GM11168 (cell line): ENCODE results near the gene ZNF618.

Experiments used
- in situ Hi-C: fragments of 300-500 bp; cut with MboI; formaldehyde crosslinking; loops from one replicate; pipeline ENCODE4 v1.12.0; 2022; ENCODE audit warnings: low sequenced_read_pairs; ENCODE audit not compliant: unreplicated experiment

The ZNF618 gene

DNA sequence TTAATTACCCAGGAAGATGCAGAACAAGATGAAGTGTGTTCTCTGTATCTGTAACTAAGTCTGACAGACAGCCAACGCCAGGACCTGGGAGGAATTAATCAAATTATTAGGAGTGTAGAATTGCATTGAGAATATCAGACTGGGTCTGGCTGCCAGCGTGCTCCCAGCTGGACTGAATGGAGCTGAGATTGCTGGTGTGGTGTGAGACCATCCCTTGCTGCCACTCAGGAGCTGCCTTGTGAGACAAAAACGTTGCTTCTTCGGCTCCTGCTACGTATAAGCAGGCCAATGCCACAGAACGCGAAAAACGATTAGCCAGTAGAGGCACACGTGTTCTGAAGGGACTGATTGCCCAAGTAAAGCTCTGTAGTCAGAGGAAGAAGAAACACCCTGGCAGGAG lies 135.2 kb downstream of the ZNF618 start:
- in situ Hi-C loops = no loop called here

DNA sequence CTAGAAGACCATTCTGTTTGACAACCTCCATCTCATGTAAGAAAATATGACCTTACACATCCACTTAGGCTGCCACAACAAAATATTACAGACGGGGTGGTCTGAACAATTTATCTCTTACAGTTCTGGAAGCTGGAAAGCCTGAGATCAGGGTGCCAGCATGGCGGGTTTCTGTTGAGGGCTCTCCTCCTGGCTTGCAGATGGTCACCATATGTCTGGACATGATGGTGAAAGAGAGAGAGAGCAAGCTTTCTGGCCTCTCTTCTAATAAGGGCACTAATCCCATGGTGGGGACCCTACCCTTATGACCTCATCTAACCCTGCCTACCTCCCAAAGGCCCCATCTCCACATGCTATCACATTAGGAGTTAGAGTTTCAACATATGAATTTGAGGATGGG lies 136.0 kb downstream of the ZNF618 start:
- in situ Hi-C loops = no loop called here

DNA sequence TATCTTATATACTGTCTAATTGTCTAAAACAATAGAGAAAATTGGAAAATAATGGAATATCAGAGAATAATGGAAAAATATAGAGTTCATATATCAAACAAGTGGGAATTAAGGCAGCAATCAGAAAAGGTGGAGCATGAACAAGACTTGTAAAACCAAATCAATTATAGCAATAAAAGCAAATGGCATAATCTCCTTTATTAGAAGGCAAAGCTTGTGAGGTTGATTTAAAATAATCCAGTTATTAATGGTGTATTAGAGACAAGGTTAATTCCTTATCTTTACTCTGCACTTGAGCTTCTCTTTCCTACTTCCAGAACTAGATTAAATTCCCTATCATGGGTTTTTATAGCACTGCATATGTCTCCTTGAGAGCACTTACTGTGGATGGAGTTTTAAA lies 137.9 kb downstream of the ZNF618 start:
- in situ Hi-C loops = no loop called here

DNA sequence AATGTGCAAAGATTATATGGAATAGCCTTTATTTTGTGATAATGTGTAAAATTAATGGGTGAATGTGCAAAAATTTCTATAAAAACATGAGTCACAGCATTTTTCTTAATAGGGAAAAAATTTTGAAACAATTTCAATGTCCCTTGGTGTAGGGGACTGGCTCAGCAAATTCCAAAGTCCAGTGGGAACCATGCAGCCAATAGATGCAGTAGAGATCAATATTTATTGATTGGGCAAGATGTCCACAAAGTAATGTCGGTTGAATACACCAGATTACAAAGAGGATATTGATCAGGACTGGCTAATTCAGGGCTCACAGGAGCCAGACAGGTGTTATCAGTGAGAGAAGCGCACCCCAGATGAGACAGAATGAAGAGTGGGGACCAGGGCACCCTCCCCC lies 139.5 kb downstream of the ZNF618 start:
- in situ Hi-C loops = no loop called here

DNA sequence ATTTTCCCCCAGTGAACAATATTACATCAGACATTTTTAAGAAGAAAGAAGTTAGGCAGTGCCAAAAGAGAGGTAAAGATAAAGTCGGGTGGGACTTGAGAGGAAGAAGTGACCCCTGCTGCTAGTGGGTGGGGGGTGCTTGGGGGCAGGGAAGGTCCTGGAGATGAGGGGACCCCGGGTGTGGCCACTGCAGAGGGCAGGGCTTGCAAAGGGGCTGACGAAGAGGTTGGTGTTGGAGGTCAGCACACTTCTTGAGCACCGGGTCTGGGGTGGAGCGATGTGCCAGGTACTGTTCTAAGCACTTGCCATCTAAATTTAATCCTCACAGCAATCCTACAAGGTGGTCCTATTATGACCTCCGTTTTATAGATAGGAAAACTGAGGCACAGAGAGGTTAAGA lies 140.0 kb downstream of the ZNF618 start:
- in situ Hi-C loops = no loop called here

DNA sequence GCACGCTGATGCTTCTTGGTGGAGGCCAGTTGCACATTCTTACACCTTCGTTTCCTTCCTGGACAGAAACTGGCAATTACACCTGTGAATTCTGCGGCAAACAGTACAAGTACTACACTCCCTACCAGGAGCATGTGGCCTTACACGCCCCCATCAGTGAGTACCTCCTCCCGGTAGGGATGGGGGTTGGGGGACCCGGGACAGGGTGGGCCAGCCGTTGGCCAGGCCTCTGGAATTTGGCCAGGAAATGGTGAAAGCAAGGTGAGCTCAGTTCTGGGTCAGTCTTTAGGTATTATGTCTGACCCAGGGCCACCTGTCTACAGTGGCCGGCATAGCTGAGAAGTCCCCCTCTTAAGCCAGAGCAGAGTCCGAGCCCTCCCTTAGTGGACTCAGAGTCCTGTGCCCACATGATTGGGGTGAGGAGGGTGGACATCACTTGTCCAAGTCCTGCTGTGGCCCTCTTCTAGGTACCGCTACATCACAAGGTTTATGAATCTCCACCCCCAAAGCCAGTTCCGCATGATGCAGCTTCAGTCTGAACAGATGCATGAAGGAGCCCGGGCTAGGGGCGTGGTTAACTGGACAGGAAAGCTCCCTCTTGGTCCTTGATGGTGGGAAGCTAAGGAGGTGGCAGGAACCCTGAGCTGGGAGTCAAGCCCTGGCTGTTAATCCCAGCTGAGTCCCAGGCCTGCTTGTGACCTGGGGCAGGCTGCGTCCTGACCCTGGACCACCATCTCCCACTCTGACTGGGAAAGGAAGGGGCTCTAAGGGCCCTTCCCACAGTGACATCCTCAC lies 140.7 kb downstream of the ZNF618 start:
- in situ Hi-C loops = no loop called here

DNA sequence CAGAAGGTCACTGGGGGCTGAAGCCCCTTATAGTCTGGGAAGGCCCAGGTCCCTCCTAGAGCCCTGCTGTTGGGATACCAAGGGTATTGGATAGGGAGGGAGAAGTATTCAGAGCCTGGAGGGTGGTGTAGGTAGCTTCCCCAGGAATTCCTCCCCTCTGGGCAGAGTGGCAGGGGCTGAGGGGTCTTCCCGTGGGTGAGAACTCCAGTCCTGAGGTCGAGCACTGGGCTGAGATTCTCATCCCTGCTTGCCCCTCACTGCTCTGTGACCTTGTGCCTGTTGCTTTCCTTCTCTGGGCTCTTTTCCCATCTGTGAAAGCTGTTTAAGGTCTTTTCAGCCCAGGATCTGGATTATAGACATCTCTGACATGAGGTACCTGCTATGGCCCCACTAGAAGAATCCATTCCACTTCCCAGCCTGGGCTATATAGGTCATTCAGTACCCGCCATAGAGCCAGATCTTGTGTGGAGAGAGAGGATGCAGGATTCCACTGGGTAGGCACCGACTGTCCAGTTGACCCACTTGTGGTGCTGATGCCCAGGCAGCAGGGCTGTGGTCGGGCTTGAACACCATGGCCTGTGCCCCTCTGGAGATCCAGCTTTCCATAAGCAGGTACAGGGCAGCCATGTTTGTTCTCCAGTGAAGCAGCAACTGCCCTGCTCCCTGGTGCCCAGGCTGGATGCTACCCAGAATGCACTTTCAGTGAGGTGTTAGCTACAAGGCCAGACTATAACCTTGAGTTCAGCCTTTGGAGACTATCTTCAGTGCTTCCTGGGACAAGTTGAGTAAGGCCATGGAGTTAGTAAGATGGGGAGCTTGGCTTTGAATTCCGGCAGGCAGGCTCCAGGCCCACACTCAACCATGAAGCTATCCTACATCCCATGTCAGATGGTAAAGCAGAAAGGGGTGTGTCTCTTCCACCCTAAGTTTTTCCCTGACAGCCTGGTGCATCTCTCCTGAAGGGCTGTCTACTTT lies 141.9 kb downstream of the ZNF618 start:
- in situ Hi-C loops = no loop called here

DNA sequence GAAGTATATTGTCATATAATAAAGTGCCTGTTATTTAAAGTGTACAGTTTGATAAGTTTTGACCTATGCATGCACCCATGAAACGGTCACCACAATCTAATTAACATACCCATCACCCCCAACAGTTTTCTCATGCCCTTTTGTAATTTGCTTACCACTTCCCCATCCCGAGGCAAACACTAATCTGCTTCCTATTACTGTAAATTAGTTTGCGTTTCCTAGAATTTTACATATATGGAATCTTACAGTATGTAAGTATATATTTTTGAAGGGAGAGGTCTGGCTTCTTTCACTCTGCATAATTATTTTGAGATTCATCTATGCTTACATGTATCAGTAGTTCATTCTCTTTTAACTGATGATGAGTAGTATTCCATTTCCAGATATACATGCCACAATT lies 145.5 kb downstream of the ZNF618 start:
- in situ Hi-C loops = no loop called here

DNA sequence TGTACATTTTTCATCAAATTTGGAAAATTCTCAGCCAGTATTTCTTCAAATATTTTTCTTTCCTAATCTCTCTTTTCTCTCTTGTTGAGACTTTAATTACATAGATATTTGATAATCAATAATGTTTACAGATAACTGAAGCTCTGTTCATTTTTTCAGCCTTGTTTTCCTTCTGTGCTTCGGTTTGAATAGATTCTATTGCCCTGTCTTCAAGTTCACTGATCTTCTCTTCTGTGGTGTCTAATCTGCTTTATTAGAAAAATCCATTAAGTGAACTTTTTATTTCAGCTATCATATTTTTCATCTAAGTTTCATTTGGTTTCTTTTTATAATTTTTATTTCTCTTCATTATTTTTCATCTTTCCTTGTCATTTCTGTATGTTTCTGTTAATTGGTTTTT lies 147.9 kb downstream of the ZNF618 start:
- in situ Hi-C loops = no loop called here

DNA sequence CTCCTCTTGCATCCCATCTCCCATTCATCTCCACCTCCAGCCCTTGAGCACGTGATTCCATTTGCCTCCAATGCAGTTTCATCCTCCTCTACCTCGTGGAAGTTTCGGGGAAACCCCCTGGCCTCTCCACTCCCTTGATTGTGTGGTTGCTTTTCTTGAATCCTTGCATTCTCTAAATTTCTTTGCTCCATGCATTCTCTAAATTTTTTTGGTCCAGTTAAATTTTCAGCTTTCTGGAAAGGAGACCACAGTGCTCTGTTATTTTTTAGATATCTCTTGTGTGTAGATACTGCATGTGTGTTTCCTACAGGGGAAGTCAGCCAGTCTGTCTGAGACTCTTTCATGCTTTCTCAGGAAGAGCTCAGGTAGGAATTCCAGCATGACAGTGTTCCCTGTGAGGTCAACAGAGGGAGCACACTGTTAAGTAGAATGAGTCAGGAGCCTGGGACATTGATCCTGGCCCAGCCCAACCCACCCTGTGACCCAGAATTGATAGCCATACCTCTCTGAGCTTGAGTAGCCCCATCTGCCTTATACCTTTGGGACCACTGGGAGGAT lies 149.2 kb downstream of the ZNF618 start:
- in situ Hi-C loops = no loop called here

DNA sequence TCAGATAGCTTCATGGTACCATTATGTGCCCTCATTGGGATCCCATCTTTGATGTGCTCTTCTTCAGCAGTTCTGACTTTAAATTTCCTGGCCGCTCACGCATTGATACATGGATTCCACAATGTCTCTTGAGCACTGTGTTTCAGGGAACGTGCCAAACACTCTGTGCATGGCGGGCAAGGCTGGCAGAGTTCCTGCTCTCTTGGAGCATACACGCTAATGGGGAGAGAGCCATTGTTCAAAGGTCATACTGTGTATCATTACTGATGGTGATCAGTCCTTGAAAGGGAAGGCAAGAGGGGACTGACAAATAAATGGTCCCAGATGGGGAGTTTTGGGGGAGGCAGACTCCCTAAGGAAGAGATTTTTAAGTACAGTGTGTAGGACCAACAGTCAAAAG lies 149.7 kb downstream of the ZNF618 start:
- in situ Hi-C loops = no loop called here

DNA sequence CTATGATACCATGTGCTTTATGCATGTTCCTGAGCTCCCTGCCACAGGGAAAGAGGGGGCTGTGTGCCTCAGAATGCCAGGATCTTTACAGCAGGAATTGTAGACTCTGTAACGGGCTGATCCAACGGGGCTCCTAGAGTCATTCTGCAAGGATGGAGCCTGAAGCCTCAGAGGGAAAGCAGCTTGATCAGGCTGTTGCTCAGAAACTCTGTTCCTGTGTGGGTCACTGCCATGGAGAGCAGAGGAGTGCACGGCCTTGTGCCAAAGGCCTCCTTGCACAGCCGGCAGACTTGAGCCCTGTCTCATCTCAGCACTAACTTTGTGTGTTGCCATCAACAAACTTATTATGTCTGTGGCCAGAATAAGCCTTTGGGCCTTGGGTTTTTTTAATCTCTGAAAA lies 150.2 kb downstream of the ZNF618 start:
- in situ Hi-C loops = no loop called here

DNA sequence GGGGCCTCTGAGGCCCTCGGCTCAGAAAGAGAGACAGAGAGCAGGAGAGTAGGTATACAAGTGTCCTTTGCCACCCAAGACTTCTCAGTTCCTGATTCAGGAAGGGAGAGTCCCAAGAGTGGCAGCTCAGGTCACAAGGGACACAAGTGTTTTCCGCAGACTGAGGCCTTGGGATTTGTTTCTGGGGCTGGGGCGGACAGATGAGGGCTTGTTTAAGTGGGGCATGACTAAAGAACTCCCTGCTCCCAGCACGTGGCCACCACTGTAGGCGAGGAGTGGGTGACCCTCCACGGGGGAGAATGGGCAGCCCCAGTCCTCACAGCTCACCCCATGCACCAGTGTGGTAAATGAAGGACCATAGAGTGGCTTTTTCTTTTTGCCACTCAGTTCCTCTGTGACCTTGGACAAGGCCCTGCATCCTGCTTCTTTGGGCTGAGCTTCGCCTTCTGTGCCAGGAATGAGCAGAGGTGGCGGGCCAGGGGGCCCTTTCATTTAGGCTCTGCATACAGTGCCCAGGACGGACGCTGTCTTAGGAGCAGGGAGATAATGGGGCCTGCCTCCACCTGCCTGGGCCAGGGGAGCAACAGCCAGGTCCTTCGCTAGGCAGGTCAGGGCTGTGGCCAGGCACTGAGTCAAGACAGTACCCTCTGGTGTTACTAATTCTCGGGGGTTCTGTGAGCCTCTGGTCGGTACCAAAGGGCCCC lies 151.2 kb downstream of the ZNF618 start:
- in situ Hi-C loops = no loop called here

DNA sequence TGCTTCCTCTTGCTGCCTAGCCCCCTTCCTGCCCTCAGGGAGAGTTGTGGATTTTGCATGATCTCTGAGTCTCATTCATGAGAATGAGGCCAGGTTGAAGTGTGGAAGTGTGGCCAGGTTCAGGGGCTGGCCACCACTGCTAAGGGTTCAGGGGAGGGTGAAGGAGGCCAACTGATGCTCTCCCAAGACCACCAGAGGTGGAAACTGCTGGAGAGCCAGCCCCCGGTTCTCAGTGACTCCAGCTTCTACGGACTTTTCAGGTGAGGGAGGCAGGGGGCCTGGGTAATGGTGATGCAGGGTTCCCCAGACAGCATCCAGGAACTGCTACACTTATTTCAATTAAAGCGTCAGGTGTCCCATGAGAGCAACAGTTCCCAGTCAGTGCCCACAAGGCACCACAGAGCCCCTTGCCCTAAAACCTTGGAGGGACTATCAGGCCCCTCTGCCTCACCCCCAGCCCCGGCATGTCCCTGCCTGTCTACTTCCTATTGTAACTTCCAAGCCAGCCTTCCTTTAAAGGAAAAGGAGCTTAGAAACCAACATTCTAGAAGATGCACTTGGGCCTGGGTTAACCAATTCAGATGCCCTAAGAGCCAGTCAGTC lies 151.9 kb downstream of the ZNF618 start:
- in situ Hi-C loops = no loop called here

DNA sequence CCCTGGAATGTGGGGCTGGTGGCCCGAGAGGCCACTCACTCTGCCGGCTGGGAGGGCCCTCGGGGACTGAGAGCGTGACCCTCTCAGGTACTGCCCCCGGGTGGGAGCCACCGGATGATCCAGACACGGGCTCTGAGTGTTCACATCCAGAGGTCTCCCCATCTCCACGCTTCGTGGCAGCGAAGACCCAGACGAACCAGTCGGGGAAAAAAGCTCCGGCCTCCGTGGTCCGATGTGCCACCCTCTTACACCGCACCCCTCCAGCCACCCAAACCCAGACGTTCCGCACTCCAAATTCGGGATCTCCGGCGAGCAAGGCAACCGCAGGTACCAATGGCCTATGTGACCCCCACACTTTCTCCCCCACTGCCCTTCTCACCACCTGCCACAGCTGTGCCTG lies 152.5 kb downstream of the ZNF618 start:
- in situ Hi-C loops = no loop called here

DNA sequence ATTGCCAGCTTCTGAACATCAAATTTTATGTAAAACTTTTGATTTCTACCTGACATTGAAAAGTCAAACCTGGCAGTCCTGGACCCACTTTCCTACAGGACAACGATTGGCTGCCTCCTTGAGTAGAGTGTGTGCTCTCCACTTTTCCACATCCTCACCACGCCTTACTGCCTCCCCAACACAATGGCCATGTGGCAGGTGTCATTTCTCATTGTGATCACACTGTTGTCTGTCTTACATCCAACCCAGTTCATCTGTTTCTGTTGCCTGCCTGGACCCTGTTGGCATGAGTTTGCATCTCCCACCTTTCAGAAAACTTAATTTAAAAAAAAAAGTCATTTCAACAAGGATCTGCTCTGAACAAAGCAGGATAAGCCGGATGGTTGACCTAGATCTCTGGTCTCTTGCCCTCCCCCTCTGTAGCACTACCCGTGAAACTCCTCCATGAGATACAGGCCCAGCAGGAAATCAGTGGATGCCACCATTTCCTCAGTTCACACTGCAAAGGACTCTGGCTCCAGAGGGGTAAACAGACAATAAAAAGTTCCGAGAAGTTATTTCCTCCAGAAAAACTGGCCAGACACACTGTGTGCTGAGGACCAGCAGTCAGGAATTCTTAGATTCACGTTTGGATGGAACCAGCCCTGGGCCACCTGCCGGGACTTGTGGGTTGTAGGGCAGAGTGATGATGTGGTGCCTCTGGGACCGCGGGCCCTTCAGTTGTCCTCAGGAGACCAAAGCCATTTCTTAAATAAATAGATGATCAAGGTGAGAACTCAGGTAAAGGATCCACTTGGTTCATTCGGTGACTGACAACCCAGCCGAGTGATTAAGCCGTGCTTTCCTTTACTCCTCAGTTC lies 153.4 kb downstream of the ZNF618 start:
- in situ Hi-C loops = no loop called here

DNA sequence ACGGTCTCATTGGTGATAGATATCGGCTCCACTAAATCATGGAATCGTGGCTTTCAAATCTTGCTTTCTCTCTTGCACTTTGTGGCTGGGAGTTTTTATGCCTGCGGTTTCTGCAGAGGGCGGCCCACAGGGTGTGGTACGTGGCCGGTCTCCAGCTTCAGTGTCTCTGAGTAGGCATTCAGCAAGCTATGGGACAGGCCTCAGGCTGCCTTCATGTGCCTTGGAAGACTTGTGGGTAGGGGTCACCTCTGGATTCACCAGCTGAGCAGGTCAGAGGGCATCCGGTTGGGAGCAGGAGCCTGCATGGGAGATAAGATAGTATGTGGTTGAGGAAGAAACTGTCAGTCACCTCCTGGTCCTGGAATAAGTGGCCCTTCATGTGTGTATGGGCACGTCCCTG lies 154.3 kb downstream of the ZNF618 start:
- in situ Hi-C loops = no loop called here

DNA sequence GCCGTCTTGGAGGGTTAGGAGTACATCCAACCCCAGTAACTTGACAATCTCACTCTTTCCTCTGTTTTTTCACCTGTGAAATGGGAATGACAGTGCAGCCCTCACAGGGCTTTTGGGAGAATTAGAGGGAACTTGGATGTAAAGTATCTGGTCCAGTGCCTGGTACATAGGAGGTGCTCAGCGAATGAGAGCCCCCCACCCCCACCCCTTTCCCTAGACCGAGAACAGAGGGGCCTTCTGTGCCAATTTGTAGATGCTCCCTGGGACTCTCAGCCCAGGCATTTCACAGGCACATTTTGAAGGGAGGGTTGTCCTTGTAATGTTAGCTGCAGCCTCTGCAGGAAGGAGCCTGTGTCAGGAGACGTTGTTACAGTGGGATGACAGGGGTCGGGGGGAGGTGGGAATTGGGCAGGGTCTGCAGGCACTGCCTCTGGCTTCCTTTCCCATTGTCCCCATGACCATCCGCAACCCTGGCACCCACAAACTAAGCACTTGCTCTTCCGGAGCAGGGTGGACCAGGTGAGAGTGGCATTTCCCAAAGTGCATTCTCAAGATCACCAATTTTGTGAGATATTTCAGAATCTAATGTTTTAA lies 155.0 kb downstream of the ZNF618 start:
- in situ Hi-C loops = no loop called here
